Glutamatergic neuron (in vitro differentiated cells): ENCODE data around the gene NNT. TPM values are rescaled to one million over a fixed set of nuclear protein-coding genes. Genes with fewer than 3 reads are reported as not detected.

Source experiments
- DNase-seq: peaks from one replicate; pipeline ENCODE4 v3.0.0; 2022
- H3K27ac Mint-ChIP-seq: one replicate; pipeline ENCODE4 v1.8.0; 2020; ENCODE audit warnings: mild to moderate bottlenecking, mixed read lengths, inconsistent platforms; ENCODE audit not compliant: unreplicated experiment
- H3K27me3 Mint-ChIP-seq: one replicate; pipeline ENCODE4 v1.8.0; 2020; ENCODE audit warnings: mild to moderate bottlenecking, moderate library complexity, mixed read lengths, inconsistent platforms; ENCODE audit not compliant: unreplicated experiment
- H3K36me3 Mint-ChIP-seq: one replicate; pipeline ENCODE4 v1.8.0; 2020; ENCODE audit warnings: mild to moderate bottlenecking, mixed read lengths, inconsistent platforms; ENCODE audit not compliant: unreplicated experiment
- H3K4me1 Mint-ChIP-seq: one replicate; pipeline ENCODE4 v1.8.0; 2020; ENCODE audit warnings: mild to moderate bottlenecking, low read depth, mixed read lengths, inconsistent platforms; ENCODE audit not compliant: unreplicated experiment
- H3K4me3 Mint-ChIP-seq: one replicate; pipeline ENCODE4 v1.8.0; 2020; ENCODE audit warnings: mild to moderate bottlenecking, mixed read lengths, inconsistent platforms; ENCODE audit not compliant: unreplicated experiment
- H3K9me3 Mint-ChIP-seq: one replicate; pipeline ENCODE4 v1.8.0; 2020; ENCODE audit warnings: mild to moderate bottlenecking, moderate library complexity, mixed read lengths, inconsistent platforms; ENCODE audit not compliant: unreplicated experiment
- CTCF ChIP-seq: fragments of 200-600 bp; sonication (generic); IDR thresholded peaks from one replicate; pipeline ENCODE4 v1.5.0; 2021; ENCODE audit not compliant: partially characterized antibody, unreplicated experiment
- total RNA-seq: library from RNA; stranded (reverse); fragmentation: NEBNext Ultra II Directional; extraction: Animal tissue kit (Norgen Biotek cat#: 25700); gene quantifications from one replicate; pipeline ENCODE4 v1.2.1, GENCODE V29; 2021; ENCODE audit not compliant: unreplicated experiment

Gene NNT
- total RNA-seq, 1 donor from 2014 or later, result 152 TPM

GRCh38 chr5:43616535-43616934 is 13.6 kb downstream of the NNT start:
- no peak overlapping the region for H3K4me3 Mint-ChIP-seq
- no peak for TF ChIP-seq CTCF
- DNase-seq, result no peak
- no peaks in the 10 kb centered on the region for H3K36me3 Mint-ChIP-seq
- H3K9me3 Mint-ChIP-seq, result no peaks in the 10 kb centered on the region
- H3K27ac Mint-ChIP-seq, result no peak overlapping the region
- no peaks in the 10 kb centered on the region for H3K27me3 Mint-ChIP-seq
- H3K4me1 Mint-ChIP-seq, result no peaks in the 10 kb centered on the region

GRCh38 chr5:43619380-43619779 is 16.4 kb downstream of the NNT start:
- Mint-ChIP-seq H3K36me3 (no peaks in the 10 kb centered on the region), H3K27ac (no peak overlapping the region), H3K4me3 (no peak overlapping the region), H3K27me3 (no peaks in the 10 kb centered on the region), H3K4me1 (no peaks in the 10 kb centered on the region), H3K9me3 (peaks cover 2% of the 10 kb centered on the region)
- no peak for TF ChIP-seq CTCF
- DNase-seq, result no peak

- Mint-ChIP-seq H3K4me1 (no peaks in the 10 kb centered on the region), H3K27ac (no peak overlapping the region), H3K27me3 (no peaks in the 10 kb centered on the region)
These were observed 16.9 kb downstream of the NNT start for GRCh38 chr5:43619911-43620310.

GRCh38 chr5:43620944-43621505 is 18.0 kb downstream of the NNT start:
- Mint-ChIP-seq H3K36me3 (no peaks in the 10 kb centered on the region), H3K27me3 (no peaks in the 10 kb centered on the region), H3K4me3 (no peak overlapping the region), H3K9me3 (peaks cover 2% of the 10 kb centered on the region), H3K27ac (no peak overlapping the region), H3K4me1 (no peaks in the 10 kb centered on the region)
- no peak for DNase-seq
- no peak for TF ChIP-seq CTCF

More at GRCh38 chr5:43619911-43620310, 16.9 kb downstream of the NNT start:
- H3K36me3 Mint-ChIP-seq, result no peaks in the 10 kb centered on the region
- no peak overlapping the region for H3K4me3 Mint-ChIP-seq
- DNase-seq, result no peak
- TF ChIP-seq CTCF, result no peak
- peaks cover 2% of the 10 kb centered on the region for H3K9me3 Mint-ChIP-seq

GRCh38 chr5:43622074-43622473 is 19.1 kb downstream of the NNT start:
- Mint-ChIP-seq H3K4me1 (peaks cover 3% of the 10 kb centered on the region), H3K36me3 (no peaks in the 10 kb centered on the region), H3K27ac (no peak overlapping the region), H3K27me3 (no peaks in the 10 kb centered on the region), H3K4me3 (no peak overlapping the region), H3K9me3 (peaks cover 2% of the 10 kb centered on the region)
- TF ChIP-seq CTCF, result no peak
- no peak for DNase-seq
